Dermis microvascular lymphatic vessel endothelial cell (primary cell): Measurements from ENCODE around the gene LCMT2. TPM values are rescaled to one million over a fixed set of nuclear protein-coding genes. Genes with fewer than 3 reads are reported as not detected.

Source experiments
- DNase-seq, 2 donors: peaks; one replicate each; pipeline versions ENCODE4 v3.0.0 to v3.0.0-alpha.2; 2010; ENCODE audit warnings: low read depth in 2 of 2
- total RNA-seq: library from RNA; depleted of rRNA; stranded (reverse); fragments of >200 nt; gene quantifications from 2 replicates; pipeline ENCODE4 v1.2.1, GENCODE V29; 2014

LCMT2 gene
- total RNA-seq, 1 donor from 2014 or later, result 2.8 TPM

DNA sequence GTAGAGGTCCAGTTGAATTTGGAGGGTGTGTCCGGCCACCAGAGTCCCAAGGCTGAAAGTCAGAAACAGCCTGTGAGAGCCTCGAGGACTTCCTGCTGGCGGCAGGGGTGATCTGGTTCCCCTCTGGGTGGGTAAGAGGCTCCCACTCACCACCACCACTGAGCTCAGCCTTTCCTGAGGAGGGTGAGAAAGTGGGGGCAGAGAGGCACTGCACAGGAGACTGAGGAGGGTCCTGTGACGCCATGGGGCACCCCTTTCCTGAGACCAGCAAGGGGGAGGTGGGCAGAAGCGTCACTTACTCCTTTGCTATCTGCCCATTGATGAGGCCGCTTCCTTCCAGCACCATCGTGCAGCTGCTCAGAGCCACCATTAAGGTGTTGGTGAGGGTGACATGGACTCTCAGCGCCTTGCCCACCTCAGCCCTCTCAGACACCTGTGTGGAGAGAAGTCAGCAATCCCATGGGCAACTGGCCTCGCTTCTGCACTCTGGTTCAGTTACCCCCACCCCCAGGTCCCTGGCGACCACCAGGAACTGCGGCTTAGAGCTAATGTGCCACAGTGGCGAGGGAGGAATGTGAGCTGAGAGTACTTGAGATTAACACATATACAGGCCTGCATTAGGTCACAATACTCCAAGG lies 53.7 kb downstream of the LCMT2 start:
- no peak for DNase-seq

DNA sequence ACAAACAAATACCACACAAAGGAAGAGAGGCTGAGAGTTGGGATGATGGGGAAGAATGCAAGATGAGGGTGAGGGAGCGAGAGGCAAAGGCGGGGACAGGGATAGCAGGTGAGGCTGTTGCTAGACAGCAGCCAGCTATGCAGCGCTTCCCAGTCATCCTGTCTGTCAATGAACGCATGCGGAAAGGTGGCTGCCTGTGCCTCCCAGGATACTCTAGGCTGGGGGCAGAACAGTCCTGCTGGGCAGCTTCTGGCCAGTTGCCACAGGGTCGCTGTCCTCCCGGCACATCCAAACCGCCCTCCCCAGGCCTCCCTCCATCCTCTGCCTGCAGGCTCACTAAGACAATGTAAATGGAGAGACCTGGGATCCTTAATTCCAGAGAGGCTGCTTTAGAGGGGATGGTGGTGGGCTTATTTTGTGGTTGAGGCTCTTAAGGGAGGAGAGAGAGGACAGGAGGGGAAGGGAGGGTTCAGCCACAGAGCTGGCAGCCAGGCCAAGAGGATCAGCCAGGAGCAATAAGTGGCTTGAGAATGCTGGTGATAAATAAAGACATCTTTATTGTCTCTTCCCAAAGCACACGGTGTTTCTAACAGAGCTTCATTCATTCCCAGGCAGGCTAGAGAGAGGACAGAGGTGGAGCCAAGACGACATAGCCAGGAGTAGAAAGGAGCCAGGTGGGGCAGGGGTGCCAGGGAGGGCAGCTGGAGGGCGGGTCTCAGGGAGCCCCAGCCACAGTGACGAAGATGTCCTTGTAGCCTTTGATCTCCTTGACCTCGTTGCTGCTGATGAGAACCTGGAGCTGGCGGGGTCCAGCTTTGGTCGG lies 54.4 kb downstream of the LCMT2 start:
- no peak for DNase-seq

DNA sequence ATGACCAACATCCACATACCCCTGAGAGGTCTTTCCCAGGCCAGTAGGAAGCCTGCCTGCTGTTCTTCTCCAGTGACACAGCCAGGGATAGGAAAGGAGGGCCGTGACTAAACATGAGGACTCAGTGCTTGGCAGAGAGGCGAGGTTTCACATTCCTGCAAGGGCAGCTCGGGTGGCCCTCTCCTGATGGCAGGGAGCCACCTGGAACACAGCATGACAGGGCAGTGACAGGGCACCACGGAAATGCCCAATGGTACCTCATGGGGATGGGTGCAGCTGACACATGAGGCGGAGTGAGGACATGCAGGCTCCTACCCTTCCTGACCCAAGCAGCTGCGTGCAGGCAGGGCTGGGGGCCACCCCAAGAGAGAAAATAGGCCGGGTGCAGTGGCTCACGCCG lies 56.2 kb downstream of the LCMT2 start:
- no peak for DNase-seq

Other genes starting within 250 kb of the LCMT2 start
- gene UBR1, start 224.5 kb downstream of the LCMT2 start, total RNA-seq, result 19.5 and 21.3 TPM in 2 replicates
- 11.4 and 12.7 TPM in 2 replicates for gene TMEM62, start 197.0 kb downstream of the LCMT2 start, total RNA-seq
- 75.9 and 81.0 TPM in 2 replicates for gene CCNDBP1, start 145.2 kb downstream of the LCMT2 start, total RNA-seq
- not detected in 2 replicates for gene EPB42, start 109.6 kb downstream of the LCMT2 start, total RNA-seq
- gene TGM5, start 63.6 kb downstream of the LCMT2 start, total RNA-seq, result not detected in 2 replicates
- not detected in 2 replicates for gene TGM7, start 28.3 kb downstream of the LCMT2 start, total RNA-seq
- gene ZSCAN29, start 40.5 kb upstream of the LCMT2 start, total RNA-seq, result 12.6 and 12.8 TPM in 2 replicates
- 8.3 and 8.5 TPM in 2 replicates for gene TUBGCP4, start 40.5 kb upstream of the LCMT2 start, total RNA-seq
- 42.6 and 43.1 TPM in 2 replicates for gene TP53BP1, start 162.6 kb upstream of the LCMT2 start, total RNA-seq
- under 0.01 and 0.13 TPM in 2 replicates for gene MAP1A, start 187.0 kb upstream of the LCMT2 start, total RNA-seq